ENCODE results near the gene NCAM2.

Gene NCAM2

GRCh38 chr21:20997636-20998455 is at the start of gene NCAM2:
Gene NCAM2 (plus strand): TSS chr21:20998409.
- TF ChIP-seq, protein P1, sequence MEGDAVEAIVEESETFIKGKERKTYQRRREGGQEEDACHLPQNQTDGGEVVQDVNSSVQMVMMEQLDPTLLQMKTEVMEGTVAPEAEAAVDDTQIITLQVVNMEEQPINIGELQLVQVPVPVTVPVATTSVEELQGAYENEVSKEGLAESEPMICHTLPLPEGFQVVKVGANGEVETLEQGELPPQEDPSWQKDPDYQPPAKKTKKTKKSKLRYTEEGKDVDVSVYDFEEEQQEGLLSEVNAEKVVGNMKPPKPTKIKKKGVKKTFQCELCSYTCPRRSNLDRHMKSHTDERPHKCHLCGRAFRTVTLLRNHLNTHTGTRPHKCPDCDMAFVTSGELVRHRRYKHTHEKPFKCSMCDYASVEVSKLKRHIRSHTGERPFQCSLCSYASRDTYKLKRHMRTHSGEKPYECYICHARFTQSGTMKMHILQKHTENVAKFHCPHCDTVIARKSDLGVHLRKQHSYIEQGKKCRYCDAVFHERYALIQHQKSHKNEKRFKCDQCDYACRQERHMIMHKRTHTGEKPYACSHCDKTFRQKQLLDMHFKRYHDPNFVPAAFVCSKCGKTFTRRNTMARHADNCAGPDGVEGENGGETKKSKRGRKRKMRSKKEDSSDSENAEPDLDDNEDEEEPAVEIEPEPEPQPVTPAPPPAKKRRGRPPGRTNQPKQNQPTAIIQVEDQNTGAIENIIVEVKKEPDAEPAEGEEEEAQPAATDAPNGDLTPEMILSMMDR (IDR thresholded peaks at IDR 0.05): no peak
- peak; percentile 75 for DNase-seq (ENCODE audit: low spot score)
- Histone ChIP-seq H3K27ac (no peak within 1 kb of the TSS), H3K4me3 (peak within 1 kb of the TSS; percentile 80)

DNA sequence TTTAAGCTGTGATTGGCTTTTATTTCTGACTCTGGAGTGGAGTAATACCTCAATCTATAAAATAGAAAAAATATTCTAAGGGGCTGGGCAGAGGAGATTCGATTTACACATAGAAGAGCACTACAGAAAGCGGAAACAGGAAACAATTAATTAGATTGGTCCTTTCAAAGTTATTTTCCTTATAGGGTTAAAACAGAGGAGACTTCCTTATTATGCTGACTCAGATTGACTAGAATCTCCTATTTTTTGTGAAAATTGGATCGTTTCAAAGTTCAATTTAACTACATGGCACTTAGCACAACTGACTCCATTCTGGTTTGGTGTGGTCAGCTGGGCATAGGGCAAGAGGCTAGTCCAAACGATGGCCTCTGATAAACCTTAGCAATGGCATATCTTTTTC is 48.3 kb upstream of the NCAM2 start:
- TF ChIP-seq, protein P1 (IDR thresholded peaks at IDR 0.05): no peak
- H3K27ac ChIP-seq: no peak overlapping the region
- no peak for DNase-seq (ENCODE audit: low spot score)
- no peak overlapping the region for H3K4me3 ChIP-seq

DNA sequence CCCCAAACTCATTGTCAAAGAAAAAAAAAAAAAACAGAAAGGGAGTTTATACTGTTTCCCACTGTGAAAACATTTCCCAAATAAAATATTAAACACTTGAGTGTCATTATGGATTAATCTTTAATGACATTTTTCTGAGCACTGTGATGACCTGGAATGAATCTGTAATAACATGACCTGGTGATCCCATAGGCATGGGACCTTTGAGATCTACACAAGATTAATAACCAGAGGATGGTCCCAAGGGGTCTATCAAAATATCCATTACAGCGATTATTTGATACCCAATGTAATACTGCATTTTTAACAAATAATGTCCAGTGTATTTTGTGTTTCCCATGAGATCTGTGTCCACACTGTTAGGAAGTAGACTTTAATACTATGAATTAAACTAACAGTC is 32.4 kb upstream of the NCAM2 start:
- H3K4me3 ChIP-seq: no peak overlapping the region
- H3K27ac ChIP-seq: no peak overlapping the region
- DNase-seq (ENCODE audit: low spot score): no peak
- TF ChIP-seq, protein P1 (IDR thresholded peaks at IDR 0.05): no peak

DNA sequence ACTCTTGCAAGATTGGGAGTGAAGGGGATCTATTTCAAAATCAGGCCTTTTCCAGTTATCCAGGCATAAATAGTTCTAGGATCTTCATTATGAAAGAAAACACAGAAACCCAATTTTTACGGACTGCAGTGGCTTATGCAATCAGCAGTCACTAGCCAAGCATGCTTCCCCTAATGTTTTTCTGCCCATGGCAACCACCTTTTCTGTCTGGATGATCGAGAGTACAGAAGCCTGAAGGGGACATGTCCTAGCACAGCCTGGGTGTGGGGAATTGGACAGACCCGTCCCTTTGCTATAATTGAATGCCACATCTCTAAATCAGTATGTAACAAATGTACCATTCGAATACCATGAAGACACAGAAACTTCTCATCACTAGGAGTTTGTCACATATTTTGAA is 29.8 kb upstream of the NCAM2 start:
- no peak overlapping the region for H3K4me3 ChIP-seq
- no peak for DNase-seq (ENCODE audit: low spot score)
- TF ChIP-seq, protein P1 (IDR thresholded peaks at IDR 0.05): no peak
- H3K27ac ChIP-seq: no peak overlapping the region

DNA sequence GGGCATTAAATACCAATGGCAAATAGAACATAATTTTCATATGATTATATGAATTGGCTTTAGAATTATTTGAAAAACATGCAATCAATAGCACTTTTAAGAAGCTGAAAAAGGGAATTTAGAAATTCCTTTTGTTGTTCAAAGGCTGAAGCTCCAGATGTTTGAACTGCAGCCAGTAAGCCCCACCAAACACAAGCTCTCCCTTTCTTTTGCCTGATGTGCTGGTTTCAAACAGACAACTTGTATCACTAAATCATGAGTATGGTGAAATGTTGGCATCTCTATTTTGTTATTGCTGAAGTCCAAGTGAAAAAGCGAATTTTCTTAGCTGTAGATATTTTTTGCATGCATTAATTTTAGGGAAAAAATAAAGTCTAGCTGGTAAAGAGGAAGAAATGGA is 27.5 kb upstream of the NCAM2 start:
- Histone ChIP-seq H3K4me3 (no peak overlapping the region), H3K27ac (no peak overlapping the region)
- DNase-seq (ENCODE audit: low spot score): no peak
- TF ChIP-seq, protein P1 (IDR thresholded peaks at IDR 0.05): no peak

GRCh38 chr21:20971296-20971921 is 26.8 kb upstream of the NCAM2 start:
- Histone ChIP-seq H3K27ac (no peak overlapping the region), H3K4me3 (no peak overlapping the region)
- TF ChIP-seq, protein P1 (IDR thresholded peaks at IDR 0.05): no peak
- no peak for DNase-seq (ENCODE audit: low spot score)

- Histone ChIP-seq H3K4me3 (no peak overlapping the region), H3K27ac (no peak overlapping the region)
- TF ChIP-seq, protein P1 (IDR thresholded peaks at IDR 0.05): no peak
- DNase-seq (ENCODE audit: low spot score): no peak
Observed at GRCh38 chr21:20994790-20995189, 3.4 kb upstream of the NCAM2 start.

Measured in coronary artery (tissue), 2 donors.